ENCODE data around the gene TXNL1.
"Not testable (repeated sequence)": the region's sequence is repeated elsewhere in the genome, so short reads cannot be mapped to it uniquely, and the experiment has no call there.

TXNL1 gene

DNA sequence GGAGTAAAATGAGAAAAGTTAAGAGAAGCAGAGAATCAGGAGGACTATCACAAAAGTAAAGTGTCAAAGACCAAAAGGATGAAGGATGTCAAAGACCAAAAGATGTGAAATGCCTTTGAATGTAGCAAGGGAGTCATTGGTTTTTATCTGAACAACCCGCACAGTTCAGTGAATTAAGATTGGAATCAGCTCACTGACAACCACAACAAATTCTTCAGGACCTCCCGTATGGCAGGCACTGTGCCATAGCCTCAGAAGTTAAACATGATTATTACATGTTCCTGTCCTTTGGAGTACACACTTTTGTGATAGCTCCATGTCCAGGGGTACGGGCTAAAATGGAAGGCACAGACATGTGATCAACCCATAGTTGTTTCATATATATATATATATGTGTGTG is 5.0 kb upstream of the TXNL1 start:
- no peak for DNase-seq

DNA sequence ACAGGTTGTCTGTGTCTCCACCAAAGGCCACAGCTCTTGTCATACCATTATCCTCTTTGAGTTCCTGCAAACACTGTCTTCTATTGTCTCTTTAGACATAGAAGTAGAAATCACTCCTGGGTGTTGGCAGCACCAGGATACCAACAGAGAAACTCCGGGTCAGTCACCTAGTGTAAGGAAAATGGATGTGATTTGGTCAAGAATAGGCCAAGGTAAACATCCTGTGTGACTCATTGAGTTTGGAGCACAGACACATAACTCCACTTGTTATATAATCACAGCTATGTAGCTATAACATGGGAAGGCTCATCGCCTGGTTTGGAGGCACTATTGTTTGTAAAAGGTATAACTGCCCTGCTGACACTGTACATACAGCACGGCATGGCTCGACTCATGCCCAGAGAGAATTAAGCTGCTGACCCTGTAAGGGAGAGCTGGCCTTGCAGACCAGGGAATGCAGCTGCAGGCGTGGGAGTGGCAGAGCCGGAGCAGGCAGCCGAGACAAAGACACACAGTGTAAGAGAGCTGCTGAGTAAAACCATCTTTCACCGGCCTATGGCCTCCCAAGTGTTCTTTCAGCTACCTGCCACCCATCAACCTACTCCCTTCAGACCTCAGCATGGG is 3.4 kb upstream of the TXNL1 start:
- no peak for DNase-seq

DNA sequence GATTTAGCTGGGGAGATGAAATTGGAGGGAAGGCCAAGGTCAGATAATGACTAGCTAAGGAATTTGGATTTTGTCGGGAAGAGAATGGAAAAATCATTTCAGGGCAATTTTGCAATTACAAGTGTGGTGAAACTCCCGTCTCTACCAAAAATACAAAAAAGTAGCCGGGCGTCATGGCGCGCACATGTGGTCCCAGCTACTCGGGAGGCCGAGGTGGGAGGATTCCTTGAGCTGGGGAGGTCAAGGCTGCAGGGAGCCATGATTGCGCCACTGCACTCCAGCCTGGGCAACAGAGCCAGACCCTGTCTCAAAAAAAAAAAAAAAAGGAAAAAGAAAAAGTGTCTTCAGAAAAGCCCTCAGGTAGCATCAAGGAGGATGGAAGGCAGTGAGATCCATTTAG is 1.2 kb upstream of the TXNL1 start:
- no peak for DNase-seq

DNA sequence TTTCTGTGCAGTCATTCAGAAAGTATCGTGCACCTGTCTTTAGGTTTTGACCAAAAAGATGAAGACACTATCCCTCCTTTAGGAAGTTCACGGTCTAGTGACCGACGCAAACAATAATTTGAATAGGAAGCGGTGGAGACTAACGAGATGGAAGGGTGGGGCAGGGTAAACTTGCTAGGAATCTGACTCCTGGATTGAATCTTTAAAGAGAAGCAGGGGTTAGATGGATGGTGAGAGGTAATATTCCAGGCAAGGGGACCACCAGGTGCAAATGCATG is 651 bp upstream of the TXNL1 start:
- DNase-seq = no peak

DNA sequence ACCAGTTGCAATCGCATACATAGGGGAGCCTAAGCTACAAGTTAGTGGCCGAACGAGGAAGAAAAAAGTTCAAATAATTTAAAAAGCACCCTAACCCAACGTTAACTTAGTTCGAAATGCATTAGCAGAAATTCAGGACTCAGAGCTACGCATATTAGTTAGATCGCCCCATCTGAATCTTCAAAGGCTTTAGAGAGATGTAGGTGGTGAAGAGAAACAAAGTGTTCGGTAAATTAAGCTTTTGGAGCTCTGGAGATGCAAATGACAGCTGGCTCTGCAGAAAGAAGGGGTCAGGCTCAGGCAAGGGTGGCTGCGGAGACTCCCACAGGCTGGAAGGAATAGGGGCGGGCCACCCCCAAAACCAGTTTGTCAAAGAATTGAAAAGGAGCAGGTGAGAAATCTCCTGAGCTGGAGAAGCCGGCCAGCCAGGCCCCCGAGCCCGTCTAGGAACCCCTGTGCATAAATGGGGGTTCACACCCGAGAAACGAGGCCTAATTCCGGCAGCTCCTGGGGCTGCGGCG is 621 bp downstream of the TXNL1 start:
- DNase-seq = peak in 3 of 5 donors; percentile 0 to 9 (median 8)

DNA sequence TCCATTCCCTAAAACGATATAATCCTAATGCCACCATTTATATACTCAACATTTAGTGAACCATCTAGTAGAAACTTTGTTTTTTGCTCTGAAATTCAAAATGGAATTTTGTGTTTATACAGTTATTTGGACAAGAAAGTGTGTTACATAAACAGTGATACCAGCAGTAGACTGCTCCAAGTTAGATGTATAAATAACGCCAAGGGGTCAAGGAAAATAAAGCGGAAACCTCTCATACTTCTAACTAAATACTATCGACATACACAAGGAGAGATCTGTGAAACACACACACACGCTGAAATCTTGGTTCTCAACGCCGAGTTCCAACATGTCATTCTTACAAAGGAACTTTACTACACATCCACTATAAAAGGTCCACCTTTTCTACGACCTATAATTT is 1.2 kb downstream of the TXNL1 start:
- DNase-seq = peak in 1 of 5 donors; percentile 2

DNA sequence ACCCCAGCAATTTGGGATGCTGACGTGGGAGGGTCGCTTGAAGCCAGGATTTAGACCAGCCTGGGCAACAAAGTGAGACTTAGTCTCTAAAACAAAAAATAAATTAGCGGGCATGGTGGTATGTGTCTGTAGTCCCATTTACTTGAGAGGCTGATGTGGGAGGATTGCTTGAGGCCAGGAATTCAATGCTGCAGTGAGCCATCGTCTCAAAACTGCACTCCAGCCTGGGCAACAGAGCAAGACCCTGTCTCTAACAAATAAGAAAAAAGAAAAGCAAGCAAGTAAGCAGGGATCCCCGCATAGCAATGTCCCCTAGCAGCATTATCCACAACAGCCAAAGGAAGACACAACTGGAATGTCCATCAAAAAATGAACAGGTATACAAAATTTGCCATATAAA is 3.4 kb downstream of the TXNL1 start:
- no peak for DNase-seq

DNA sequence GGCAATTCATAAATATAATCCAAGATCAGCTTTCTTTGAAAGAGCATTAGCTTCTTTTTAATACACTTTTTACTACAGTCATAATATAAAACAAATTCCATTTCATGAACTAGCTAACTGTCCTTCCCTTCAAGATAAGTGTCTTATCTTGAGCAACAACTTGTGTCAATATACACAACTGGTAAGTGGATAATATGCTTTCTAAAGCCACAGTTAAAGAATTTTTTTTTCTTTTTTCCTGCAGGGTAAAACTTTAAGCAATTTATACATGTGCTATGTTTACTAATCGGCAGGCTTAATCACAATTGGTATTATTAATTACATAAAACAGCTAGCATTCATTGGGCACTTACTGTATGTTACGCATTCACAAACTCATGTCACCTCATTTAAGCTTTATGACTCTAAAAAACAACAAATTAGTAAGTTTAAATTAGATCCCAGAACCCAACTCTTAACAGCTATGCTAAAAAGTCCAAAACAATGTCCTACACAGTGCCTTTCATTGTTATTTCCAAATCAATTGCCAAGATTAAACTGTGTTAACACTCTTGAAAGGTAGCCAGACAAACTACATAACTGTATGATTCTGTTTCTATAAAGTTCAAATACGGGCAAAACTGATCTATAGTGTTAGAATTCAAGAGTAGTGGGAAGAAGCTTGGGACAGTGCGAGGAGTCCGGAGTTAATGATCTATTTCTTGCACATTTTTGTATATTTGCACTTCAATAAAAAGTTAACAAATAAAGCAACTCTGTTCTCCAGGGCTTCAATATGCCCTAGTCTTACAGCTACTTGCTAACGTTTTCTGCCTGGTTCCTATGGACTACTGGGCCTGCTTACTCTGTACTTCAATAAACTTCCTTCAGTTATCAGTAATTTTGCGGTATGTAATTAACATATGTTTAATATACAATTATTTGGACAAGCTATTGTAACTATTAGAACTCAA is 6.0 kb downstream of the TXNL1 start:
- no peak for DNase-seq

DNA sequence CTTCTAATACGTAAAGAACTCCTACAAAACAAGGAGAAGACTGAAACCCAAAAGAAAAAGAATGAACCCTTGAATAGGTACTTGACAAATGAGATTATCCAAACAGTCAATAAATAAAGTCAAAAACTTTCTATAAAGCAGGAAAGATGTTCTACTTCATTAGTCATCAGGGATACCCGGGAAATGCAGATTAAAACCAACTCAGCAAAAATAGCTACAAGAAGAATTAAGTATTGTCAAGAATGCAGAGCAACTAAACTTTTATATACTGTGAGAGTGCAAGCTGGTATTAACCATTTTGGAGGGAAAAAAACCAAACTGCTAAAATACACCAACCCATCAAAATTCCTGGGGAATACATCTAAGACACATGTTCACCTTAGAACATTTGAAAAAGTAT is 10.4 kb downstream of the TXNL1 start:
- DNase-seq = no peak

DNA sequence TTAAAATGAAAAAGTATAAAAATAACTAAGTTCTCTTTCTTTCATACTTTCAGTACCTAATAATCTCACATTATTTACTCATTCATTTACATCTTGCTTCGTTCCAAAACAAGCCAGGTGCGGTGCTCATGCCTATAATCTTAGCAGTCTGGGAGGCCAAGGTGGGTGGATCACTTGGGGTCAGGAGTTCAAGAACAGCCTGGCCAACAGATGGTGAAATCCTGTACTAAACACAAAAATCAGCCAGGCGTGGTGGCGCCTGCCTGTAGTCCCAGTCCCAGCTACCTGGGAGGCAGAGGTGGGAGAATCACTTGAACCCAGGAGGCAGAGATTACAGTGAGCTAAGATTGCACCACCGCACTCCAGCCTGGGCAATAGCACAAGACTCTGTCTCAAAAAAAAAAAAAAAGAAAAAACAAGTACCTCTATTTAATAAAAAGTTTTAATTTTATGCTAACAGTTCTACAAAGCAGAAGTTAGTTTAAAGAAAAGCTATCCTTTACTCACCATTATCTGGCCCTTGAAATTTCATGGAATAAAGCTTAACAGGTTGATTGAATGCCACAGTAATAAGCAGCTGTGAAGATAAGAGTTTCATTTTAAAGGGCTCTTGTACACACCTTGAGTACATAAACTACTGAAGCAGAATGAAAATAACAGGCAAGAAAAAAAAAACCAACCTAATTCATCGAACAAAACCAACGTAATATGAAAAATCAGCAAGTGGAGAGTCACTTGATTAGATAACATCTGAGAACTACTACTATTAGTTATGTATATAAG is 22.5 kb downstream of the TXNL1 start:
- no peak for DNase-seq

DNA sequence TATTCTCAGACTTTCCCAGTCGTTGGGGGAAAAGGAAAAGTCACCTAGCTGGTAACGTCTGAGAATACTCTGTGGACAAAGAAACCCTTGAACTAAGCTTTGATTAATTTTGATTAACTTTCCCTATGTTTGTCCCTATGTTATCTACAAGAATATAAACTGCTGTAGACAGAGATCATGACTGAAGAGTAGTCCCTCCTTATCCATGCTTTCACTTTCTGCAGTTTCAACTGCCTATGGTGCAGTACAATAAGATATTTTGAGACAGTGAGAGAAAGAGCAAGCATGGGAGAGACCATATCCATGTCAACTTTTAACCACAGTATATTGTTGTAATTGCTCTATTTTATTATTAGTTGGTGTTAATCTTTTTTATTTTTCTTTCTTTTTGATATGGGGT is 31.8 kb downstream of the TXNL1 start:
- no peak for DNase-seq

DNA sequence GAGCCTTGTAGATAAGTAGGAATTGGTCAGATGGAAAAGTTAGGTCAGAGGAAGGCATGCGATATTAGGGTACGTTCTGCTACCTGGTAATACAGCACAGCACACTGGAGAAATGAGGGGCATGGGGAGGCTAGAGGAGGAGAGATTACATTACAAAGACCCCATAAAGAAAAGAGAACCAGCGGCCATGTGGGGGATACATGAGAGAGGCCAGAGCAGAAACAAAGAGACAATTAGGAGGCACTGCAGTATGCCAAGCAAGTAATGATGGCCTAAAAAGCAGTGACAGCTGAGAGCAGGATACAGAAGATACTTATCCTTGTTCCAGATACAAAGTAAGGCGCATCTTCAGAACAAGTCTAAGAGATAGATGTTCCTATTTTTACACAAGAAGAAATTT is 40.0 kb downstream of the TXNL1 start:
- no peak for DNase-seq

DNA sequence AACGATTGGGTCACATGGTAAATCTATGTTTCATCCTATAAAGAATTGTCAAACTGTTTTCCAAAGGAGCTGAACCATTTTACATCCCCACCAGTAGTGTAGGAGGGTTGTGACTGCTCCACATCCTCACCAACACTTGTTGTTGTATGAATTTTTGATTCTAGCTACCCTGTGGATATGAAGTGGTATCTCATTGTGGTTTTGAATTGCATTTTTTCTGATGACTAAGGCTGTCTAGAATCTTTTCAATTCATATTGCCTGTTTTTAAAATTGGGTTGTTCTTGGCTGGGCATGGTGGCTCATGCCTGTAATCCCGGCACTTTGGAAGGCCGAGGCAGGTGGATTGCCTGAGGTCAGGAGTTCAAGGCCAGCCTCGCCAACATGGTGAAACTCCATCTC is 44.5 kb downstream of the TXNL1 start:
- DNase-seq = no peak

DNA sequence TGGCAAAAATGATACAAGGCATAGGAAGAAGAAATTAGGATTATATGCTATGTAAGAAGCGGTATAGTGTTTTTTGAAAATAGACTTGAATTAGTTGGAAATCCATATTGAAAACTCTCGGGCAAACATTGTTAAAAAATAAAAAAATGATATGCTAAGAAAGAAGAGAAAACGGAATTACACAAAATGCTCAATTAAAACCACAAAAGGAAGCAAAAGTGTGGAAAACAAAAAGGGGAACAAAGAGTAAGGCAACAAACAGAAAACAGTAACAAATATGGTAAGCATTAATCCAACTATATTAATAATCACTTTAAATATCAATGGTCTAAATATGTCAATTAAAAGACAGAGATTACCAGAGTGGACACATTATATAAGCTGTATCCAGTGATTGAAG is 58.4 kb downstream of the TXNL1 start:
- DNase-seq = no peak

DNA sequence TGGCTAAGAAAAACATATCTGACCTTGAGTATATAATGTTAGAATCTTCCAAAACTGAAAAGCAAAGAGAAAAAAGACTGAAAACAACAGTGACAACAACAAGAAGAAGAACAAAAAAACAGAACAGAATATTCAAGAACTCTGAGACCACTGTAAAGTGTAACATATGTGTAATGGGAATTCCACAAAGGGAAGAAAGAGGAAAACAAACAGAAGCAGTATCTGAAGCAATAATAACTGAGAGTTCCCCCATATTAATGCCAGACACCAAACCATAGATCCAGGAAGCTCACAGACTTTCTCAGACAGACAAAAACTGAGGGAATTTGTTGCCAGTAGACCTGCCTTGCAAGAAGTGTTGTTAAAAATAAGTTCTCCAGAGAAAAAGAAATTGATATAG is 58.9 kb downstream of the TXNL1 start:
- DNase-seq = no peak

DNA sequence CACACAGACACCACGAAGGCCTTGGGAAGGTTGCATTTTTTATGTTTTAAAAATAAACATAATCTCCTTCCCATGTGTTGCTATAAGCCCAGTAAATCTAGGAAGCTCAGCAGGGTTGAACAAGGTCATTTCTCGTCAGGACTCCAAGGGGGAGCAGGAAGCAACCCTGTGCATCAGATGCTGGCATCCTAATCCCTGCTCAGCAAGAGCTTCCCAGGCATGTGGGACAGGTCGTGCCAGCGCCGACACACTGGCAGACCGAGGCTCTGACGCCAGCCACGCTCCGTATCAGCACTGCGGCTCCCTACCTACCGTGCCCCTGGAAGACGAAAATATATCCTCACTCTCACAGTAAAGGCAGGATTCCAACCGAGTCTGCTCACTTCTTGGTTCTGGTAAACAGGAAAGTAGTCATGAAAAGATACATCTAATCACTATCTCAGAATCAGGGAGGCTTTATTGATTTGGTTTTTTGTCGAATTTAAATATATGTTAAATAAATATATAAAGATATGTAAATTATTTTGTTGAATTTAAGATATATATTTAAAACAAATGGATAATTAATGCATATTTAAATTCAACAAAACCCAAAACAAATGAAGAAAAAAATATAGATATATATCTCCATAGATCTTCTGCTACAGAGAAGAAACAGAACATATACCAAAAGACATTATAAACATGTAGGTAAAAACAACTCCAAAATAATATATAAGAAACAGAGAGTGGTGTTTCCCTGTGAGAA is 61.4 kb downstream of the TXNL1 start:
- DNase-seq = no peak

DNA sequence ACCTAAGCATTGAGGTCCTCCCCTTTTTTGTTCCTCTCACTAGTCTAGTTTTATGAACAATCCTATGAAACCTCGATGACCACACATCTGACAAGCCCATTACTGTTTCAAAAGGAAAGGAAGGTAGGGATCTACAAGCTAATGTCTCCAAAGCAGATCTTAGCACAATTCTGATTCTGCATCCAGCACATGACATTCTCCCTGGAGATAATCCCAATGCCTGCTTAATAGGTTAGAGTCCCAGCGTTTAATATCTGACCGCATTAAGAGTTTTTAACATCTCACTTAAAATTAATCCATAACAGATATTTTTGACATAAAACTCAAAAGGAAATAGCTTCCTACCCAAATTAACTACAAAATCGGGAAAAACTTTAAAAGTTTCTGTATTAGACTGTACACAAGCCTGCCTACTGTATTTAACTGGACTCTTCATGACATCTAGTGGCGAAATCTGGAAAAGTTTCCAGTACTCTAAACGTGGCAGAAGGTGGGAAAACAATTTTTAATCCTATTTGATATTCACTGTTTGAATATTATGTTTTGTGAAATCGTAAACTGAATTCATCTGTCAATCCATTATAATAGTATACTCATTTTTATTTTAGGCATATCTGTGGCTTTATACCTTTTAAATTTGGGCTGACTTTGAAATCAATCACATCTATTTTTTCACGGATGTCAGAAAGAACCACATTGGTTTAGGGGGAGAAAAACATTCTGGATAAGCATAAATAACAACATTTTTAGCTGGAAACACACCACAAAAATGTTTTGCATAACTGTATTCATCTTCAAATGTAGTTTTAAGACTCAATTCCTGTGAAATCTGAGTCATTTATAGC is 62.4 kb downstream of the TXNL1 start:
- peak in 1 of 5 donors; percentile 11 for DNase-seq

DNA sequence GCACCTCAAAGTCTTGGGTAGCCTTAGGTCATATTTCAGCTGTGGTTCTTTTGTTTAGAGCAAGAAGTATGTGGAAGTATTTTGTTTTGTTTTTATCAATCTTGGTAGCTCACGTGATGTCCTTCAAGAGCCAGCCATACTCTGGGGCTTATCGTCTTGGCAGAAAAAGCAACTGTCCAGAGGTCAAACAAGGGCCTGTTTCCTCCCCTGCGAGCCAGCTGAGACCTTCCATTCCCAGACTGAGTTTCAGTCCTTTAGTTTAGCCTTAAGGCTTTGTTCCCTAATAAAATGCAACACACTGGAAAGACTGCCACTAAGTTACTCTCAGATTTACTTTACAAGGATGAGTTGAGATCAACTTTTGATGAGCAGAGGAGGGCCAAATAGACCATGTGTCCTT is 63.5 kb downstream of the TXNL1 start:
- no peak for DNase-seq

DNA sequence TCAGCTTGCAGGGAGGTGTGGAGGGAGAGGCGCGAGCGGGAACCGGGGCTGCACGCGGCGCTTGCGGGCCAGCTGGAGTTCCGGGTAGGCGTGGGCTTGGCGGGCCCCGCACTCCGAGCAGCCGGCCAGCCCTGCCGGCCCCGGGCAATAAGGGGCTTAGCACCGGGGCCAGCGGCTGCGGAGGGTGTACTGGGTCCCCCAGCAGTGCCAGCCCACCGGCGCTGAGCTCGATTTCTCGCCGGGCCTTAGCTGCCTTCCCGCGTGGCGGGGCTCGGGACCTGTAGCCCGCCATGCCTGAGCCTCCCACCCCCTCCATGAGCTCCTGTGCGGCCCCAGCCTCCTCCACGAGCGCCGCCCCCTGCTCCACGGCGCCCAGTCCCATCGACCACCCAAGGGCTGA is 66.1 kb downstream of the TXNL1 start:
- DNase-seq = not testable (repeated sequence)

DNA sequence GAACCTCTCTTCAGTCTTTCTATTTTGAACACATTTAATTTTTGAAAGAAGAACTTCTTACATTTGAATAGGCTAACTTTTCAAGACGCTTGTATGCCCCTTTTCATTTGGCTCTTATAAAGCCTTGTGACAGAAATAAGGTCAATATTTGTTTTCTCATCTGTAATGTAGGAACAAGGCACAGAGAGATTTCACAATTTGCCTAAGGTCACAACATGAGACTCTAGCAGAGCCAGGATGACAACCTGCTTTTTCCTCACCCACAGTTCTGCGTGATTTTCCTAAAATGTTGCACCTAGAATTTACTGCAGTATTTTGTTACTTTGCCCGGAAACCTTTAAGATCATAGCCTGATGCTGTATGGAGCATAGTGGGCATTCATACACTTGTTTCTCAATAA is 67.4 kb downstream of the TXNL1 start:
- no peak for DNase-seq

DNA sequence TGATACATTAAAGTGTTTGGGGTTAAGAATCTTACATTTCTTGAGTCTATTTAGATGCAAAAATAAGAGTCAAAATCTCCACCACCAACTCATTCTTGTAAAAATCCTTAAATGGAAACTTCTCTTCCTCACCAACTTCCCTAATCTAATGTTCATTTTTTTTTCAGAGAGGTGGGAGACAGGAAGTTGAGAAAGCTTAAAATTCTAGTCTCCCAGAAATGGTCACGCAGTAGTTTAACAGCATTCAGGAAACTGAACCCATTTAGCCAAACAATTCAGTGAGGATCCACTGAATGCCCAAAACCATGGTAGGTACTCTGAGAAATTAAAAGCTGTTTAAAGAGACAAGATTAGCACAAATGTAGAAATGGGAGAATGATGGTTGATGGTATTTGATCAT is 69.0 kb downstream of the TXNL1 start:
- no peak for DNase-seq

DNA sequence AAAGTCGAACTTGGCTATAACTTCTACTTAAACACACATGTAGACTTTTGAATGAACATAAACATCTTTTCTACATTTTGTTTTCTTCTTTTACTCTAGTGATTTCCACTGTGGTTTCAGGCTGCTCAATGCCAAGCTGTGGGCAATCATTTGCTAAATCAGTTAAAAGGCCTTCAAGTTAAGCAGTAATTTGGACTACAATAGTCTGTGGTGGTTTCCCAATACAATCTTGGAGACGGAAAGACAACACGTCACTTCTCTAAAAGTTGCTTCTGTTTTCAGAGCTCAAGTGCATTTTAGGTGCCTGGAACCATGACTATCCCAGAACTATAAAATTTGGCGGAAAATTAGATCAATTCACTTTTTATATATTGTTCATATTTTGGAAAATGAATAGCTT is 69.4 kb downstream of the TXNL1 start:
- DNase-seq = no peak

All from T-helper 1 cell (primary cell).